ENCODE measurements around the gene OTUB1.
"Not testable (repeated sequence)": the region's sequence is repeated elsewhere in the genome, so short reads cannot be mapped to it uniquely, and the experiment has no call there.

The OTUB1 gene

GRCh38 chr11:64026575-64027205 lies 40.5 kb downstream of the OTUB1 start:
- no peak for DNase-seq

- DNase-seq: no peak
Measured at GRCh38 chr11:64027651-64028397, 41.6 kb downstream of the OTUB1 start.

GRCh38 chr11:64028398-64029115 lies 42.3 kb downstream of the OTUB1 start:
- DNase-seq: no peak

DNA sequence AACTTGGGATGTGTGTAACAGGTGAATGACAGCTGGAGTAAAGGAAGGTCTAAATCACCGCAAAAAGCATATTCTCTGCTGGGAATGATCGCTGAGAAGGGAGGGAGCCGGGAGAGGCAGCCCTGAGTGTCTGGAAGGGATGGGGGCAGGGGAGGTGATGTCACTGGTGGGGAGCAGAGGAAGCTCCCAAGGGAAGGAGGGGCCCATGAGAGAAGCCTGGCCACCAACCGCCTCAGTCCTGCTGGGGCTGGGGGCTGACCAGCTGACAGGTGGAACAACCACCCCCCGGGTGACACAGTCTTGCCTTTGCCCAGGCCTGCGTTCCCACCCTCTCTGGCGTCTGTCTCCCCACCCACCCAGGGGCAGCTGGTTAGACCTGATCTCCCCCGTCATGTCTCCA lies 43.5 kb downstream of the OTUB1 start:
- no peak for DNase-seq

DNA sequence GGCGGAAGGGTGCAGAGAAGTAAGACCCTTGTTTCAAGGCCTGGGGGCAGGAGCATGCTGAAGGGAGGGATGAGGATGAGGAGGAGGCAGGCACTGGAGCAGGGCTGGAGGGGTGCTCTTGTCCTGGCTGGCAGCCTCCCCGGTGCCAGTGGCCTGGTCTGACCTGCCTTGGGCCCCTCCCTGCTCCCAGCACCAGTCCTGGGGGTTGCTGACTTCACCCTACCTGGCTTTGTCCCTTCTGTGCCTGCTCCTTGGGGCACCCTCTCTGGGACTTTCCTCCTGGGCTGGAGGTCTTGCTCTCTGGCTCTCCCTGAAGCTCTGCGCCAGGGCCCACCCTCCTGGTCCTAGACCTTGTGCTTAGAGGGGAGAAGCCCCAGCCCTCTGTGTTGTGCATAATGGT lies 44.8 kb downstream of the OTUB1 start:
- no peak for DNase-seq

DNA sequence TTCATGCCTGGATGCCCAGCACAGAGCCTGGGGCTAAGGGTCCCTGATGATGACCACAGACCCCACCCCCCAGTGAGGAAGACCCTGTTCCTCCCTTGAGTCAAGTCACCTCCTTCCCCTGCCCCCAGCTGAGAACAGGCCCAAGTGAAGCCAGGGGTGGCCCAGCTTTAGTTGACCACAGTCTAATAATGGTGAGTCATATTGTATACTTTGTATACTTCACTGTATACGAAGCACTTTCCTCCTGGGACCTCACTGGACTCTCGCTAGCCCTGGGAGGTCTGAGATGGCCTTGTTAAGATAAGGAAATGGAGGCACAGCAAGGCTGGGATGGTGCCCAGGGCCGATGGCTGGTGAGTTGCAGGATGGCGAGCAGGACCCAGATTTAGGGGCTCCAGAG lies 45.8 kb downstream of the OTUB1 start:
- no peak for DNase-seq

DNA sequence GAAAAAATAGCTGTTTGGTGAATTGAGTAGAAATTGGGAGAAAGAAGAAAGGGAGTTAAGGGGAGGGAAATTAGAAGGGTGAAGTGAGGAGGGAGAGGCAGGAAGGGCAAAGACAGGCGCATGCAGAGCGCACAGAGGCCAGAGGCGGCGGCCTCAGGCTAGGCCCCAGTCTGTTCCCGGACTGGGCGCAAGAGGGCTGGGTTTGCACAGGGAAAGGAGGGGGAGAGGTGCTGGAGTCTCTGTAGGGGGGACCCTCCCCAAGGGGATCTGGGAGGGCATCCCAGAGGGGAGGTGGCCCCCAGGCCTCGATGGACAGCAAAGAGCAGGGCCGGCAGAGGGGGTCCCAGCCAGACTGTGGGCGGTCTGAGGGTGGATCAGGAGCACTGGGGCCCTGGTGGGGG lies 48.2 kb downstream of the OTUB1 start:
- DNase-seq: no peak

DNA sequence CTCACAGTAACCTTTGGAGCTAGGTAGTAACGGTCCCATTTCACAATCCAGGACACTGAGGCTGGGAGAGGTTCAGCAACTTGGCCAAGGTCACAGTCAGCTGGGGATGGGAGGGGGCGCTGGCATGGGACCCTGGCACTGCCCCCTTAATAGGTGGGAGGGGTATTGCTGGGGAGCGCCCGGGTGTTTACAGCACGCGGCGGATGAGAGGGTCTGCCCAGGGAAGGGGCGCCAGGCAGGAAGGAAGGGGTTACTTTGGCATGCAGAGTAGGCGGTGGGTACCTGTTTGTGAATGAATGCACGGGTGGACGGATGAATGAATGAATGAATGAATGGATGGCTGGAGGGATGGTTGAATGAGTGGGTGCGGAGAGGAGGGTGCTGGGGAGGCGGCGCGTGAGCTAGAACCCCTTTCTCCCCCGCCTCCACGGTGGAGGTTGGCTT lies 48.9 kb downstream of the OTUB1 start:
- no peak for DNase-seq

DNA sequence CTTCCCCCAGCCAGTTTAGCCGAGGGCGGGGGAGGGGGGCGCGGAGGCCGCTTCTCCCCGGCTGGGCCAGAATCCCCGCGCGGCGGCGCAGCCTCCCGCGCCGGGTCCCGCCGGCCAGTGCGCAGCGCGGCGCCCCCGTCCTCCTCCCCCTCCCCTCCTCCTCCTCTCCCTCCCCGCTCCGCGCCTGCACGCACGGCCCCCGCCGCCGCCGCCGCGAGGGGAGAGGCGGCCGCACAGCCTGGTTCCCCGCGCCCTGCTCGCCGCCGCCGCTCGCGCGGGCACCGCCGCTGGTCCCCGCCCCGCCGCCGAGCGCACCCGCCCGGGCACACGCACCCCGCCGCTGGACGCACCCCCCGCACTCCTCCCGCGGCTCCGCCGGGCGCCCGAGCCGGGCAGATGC lies 49.3 kb downstream of the OTUB1 start, which contains the start of gene FLRT1:
TSS of gene FLRT1 (plus strand) at position 356 of the 400 bp plus-strand sequence. CDS start 80,337 bp downstream, outside the sequence.
- DNase-seq: no peak

- no peak for DNase-seq
Measured at GRCh38 chr11:64036087-64037026, 50.1 kb downstream of the OTUB1 start.

DNA sequence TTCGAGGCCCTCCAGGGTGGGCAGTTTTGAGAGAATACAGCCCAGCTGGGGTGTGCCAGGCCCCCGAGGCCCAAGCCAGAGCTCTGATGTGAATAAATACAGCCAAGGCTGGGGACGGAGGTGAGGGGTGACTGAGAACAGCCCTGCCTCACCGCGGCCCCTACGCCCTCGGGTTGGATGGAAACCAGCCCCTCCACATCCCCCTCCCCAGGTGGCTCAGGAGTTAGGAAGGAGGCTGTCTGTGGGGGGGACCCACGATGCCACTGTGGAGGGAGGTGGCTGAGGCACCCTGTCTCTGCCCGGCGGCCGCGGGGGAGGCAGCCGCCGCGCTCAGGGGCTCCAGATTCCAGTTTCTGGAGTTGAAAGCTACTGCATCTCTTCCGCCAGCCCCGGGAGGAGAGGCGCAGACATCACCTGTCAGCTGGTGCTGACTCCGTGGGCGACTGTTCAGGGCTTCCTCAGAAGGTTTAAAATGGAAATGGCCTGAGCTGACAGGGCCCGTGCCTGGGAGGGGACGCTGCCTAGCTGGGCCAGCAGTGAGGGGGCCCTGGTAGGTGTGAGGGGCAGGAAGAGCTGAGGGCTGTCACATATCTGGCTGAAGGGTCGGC lies 50.9 kb downstream of the OTUB1 start:
- no peak for DNase-seq

GRCh38 chr11:64038500-64038899 lies 52.3 kb downstream of the OTUB1 start:
- DNase-seq: no peak

- DNase-seq: no peak
Measured at GRCh38 chr11:64039012-64039665, 52.9 kb downstream of the OTUB1 start.

DNA sequence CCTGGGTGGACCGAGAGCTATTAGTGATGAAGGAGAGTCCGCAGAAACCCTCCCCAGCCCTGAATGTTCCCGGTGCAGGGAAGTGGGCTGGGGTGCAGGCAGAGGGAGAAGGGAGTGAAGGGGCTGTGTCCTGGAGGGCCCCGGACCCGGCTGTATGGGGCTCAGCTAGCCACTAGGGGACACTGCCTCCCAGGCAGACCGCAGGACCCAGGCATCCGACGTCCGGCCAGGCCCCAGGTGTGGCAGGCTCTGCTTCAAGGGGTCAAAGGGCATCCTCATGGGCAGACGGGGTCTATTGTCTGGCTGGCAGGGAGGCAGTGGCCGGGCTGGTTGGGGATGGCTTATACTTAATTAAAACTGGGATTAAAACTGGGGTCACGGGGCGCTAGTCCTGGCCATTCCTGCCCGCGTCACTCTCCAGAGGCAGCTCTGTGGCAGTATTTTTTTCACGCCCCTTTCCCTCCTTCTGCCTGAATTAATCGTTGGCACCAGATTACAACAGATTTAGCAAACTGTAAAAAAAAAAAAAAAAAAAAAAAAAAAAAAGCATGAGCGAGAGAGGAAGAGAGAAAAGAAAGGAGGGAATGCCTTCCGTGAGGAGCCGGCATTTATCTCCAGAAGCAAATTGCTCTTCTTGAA lies 54.6 kb downstream of the OTUB1 start:
- peak; percentile 18 for DNase-seq

DNA sequence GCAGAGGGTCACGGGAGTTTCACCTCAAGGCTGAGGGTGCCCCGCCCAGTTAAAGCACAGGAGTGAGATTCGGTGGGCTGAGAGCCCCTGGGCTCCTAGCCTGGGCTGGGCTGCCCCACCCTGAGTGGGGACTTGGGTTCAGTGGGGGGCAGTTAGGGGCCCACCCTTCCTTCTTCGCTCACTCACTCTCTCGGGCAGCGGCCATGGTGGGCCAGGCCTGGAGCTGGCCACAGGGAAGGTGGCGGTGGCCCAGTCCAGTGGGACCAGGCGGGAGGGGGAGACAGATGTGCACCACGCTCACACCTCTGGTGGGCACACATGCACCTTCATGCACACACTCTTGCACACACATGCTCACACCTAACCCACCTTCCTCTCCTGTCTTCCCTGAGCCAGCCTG lies 55.6 kb downstream of the OTUB1 start:
- DNase-seq: no peak

DNA sequence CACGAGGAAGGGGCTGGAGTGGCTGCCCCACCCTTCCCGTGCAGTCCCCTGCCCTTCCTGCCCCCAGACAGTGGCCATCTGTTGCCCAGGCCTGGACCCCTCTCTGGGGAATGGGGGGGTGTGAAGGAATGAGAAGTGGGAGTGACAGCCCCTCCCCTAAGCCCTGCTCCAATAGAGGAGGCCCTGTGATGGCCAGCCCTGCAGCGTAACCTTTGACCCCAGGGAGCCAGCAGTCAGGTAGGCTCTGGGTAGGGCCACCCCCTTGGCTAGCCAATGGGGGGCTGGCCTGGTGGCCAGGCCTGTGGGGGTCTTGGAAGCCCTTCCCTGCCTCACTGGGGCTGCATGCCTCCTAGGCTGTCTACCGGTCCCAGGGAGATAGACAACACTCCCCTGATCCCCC lies 56.1 kb downstream of the OTUB1 start:
- no peak for DNase-seq

DNA sequence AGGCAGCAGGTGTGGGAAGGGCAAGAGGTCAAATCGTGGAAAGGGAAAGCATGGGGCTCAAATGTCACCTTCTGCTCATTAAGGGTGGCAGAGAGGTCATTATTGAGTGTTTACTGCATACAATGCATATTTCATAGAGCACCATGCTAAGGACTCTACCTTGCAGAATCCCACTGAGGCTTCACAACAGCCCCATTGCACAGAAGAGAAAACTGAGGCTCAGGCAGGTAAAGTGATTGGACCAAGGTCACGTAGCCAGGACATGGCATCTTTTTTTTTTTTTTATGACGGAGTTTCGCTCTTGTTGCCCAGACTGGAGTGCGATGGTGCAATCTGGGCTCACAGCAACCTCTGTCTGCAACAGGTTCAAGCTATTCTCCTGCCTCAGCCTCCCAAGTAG lies 57.3 kb downstream of the OTUB1 start:
- DNase-seq: no peak

DNA sequence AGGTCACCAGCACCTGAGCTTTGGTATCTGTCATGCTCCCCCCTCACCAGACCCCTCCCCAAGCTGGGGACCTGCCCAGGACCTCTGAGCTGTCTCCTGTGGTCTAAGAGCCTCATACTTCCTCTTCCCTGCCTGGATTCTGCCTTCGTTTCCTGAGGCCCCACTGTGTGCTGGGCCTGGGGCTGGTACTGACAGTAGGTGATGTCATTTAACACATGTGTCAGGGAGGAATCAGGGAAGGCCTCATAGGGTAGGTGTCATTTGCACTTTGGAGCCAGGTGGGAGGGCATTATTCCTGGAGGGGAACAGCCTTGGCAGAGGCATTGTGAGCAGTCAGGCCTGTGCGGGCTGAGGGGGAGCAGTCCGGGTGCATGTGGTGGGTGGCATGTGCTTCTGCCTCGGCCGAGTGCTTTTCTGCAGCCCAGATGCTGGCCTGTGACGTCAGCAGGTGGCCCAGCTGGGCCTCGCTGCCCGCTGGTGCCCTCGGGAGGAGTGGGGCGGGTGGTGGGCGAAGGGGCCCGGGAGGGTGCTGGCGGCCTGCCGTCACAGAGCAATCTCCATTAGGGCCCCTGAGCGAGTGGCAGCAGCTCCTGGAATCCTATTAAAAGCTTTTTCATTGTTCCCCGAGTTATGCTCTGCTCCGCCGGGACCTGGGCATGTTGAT lies 58.6 kb downstream of the OTUB1 start:
- peak; percentile 65 for DNase-seq

- no peak for DNase-seq
Measured at GRCh38 chr11:64045700-64046099, 59.5 kb downstream of the OTUB1 start.

GRCh38 chr11:64047373-64047772 lies 61.1 kb downstream of the OTUB1 start:
- DNase-seq: not testable (repeated sequence)

Data from NCI-H1694 treated with DMSO at 0.1 percent for 48 hours (cell line).